Uterus (tissue), 4 donors: Measurements from ENCODE around the gene STEAP2. TPM values are rescaled to one million over a fixed set of nuclear protein-coding genes. Genes with fewer than 3 reads are reported as not detected.

Source experiments
- DNase-seq, 2 donors: peaks; one replicate each; pipeline ENCODE4 v3.0.0-alpha.2; 2019 to 2020
- H3K27ac ChIP-seq, 2 donors: fragments of 200-600 bp; sonication (generic); 1 replicate in 1 of 2; 2 replicates in 1 of 2; pipeline ENCODE4 v1.5.1; 2016 to 2018
- H3K27me3 ChIP-seq, 2 donors: fragments of 200-600 bp; sonication (generic); one replicate each; pipeline ENCODE4 v1.5.1; 2018 to 2019; ENCODE audit warnings: control low read depth in 1 of 2
- H3K36me3 ChIP-seq, 2 donors: fragments of 200-600 bp; sonication (generic); one replicate each; pipeline ENCODE4 v1.5.1; 2019; ENCODE audit warnings: control low read depth in 1 of 2
- H3K4me1 ChIP-seq, 2 donors: fragments of 200-600 bp; sonication (generic); one replicate each; pipeline ENCODE4 v1.5.1; 2018 to 2019; ENCODE audit warnings: control low read depth in 1 of 2
- H3K4me3 ChIP-seq, 2 donors: fragments of 200-600 bp; sonication (generic); 1 replicate in 1 of 2; 2 replicates in 1 of 2; pipeline ENCODE4 v1.5.1; 2018 to 2019; ENCODE audit warnings: mild to moderate bottlenecking in 1 of 2
- H3K9me3 ChIP-seq, 2 donors: fragments of 200-600 bp; sonication (generic); one replicate each; pipeline ENCODE4 v1.5.1; 2019; ENCODE audit warnings: control low read depth in 1 of 2
- CTCF ChIP-seq, 4 experiments: fragments of 200-600 bp in 2 of 4; fragments of 450-650 bp in 2 of 4; sonication (generic) in 2 of 4; IDR thresholded peaks; one replicate each; pipeline ENCODE4 v1.5.1; 2016 to 2019; ENCODE audit warnings: antibody characterized with exemption in 4 of 4, mild to moderate bottlenecking in 2 of 4, moderate library complexity in 1 of 4
- POLR2A ChIP-seq, 2 donors: fragments of 450-650 bp; IDR thresholded peaks; one replicate each; pipeline ENCODE4 v1.6.1; 2016; ENCODE audit warnings: antibody characterized with exemption in 2 of 2, mild to moderate bottlenecking in 1 of 2, moderate library complexity in 1 of 2
- intact Hi-C: fragments of 100-400 bp; cut with DNase I; formaldehyde crosslinking; loops from one replicate; pipeline ENCODE4 v1.15.1; 2023; ENCODE audit warnings: low total_unique reads
- total RNA-seq, 4 donors: library from RNA; depleted of rRNA in 3 of 4; stranded (reverse); fragments of >200 nt in 3 of 4; gene quantifications; one replicate each; pipeline versions ENCODE4 v1.1.0 to v1.2.4, GENCODE V29; 2014 to 2023
- donor health status: DM: yes; HTN: yes; CAD: no.

The STEAP2 gene
- total RNA-seq, 4 donors from 2014 or later: 18.0 to 48.2 (median 31.2) TPM

- Histone ChIP-seq H3K9me3 (no peaks in the 10 kb centered on the region), H3K36me3 (no peaks in the 10 kb centered on the region), H3K27ac (no peak overlapping the region), H3K4me3 (no peak overlapping the region), H3K27me3 (no peaks in the 10 kb centered on the region), H3K4me1 (no peaks in the 10 kb centered on the region)
- TF ChIP-seq CTCF (IDR thresholded peaks at IDR 0.05) (no peak), POLR2A (IDR thresholded peaks at IDR 0.05) (no peak)
- intact Hi-C loops: no loop called here
- DNase-seq: no peak
Observed at GRCh38 chr7:90169891-90170290, 41.6 kb upstream of the STEAP2 start.

- DNase-seq: no peak
- Histone ChIP-seq H3K4me1 (no peaks in the 10 kb centered on the region), H3K27ac (no peak overlapping the region), H3K4me3 (no peak overlapping the region), H3K9me3 (no peaks in the 10 kb centered on the region), H3K36me3 (no peaks in the 10 kb centered on the region), H3K27me3 (no peaks in the 10 kb centered on the region)
- intact Hi-C loops: no loop called here
- no peak for TF ChIP-seq CTCF (IDR thresholded peaks at IDR 0.05)
- no peak for TF ChIP-seq POLR2A (IDR thresholded peaks at IDR 0.05)
Observed at GRCh38 chr7:90172121-90172520, 39.4 kb upstream of the STEAP2 start.

GRCh38 chr7:90172624-90173023 lies 38.9 kb upstream of the STEAP2 start:
- H3K27me3 ChIP-seq: no peaks in the 10 kb centered on the region
- no peaks in the 10 kb centered on the region for H3K9me3 ChIP-seq
- no peak overlapping the region for H3K4me3 ChIP-seq
- no peaks in the 10 kb centered on the region for H3K4me1 ChIP-seq
- H3K36me3 ChIP-seq: no peaks in the 10 kb centered on the region
- TF ChIP-seq CTCF (IDR thresholded peaks at IDR 0.05): no peak
- TF ChIP-seq POLR2A (IDR thresholded peaks at IDR 0.05): no peak
- intact Hi-C loops: no loop called here
- no peak overlapping the region for H3K27ac ChIP-seq
- no peak for DNase-seq

- Histone ChIP-seq H3K4me3 (no peak overlapping the region), H3K27ac (no peak overlapping the region), H3K4me1 (no peaks in the 10 kb centered on the region), H3K27me3 (no peaks in the 10 kb centered on the region), H3K9me3 (no peaks in the 10 kb centered on the region), H3K36me3 (no peaks in the 10 kb centered on the region)
- no peak for DNase-seq
- TF ChIP-seq CTCF (IDR thresholded peaks at IDR 0.05): no peak
- no peak for TF ChIP-seq POLR2A (IDR thresholded peaks at IDR 0.05)
- intact Hi-C loops: no loop called here
Observed at GRCh38 chr7:90173127-90173844, 38.3 kb upstream of the STEAP2 start.

GRCh38 chr7:90175667-90176066 lies 35.9 kb upstream of the STEAP2 start:
- no peak for DNase-seq
- H3K27me3 ChIP-seq: no peaks in the 10 kb centered on the region
- no peak overlapping the region for H3K27ac ChIP-seq
- no peaks in the 10 kb centered on the region for H3K9me3 ChIP-seq
- H3K36me3 ChIP-seq: no peaks in the 10 kb centered on the region
- H3K4me1 ChIP-seq: no peaks in the 10 kb centered on the region
- intact Hi-C loops: no loop called here
- no peak for TF ChIP-seq CTCF (IDR thresholded peaks at IDR 0.05)
- TF ChIP-seq POLR2A (IDR thresholded peaks at IDR 0.05): no peak
- no peak overlapping the region for H3K4me3 ChIP-seq
